DMS 273 treated with DMSO at 0.1 percent for 48 hours (cell line): ENCODE measurements around the gene ZNF296.
A peak's percentile ranks its signal among the peaks of the same experiment; 100 is the strongest.
"Not testable (repeated sequence)": the region's sequence is repeated elsewhere in the genome, so short reads cannot be mapped to it uniquely, and the experiment has no call there.

ENCODE experiments used
- DNase-seq: peaks from one replicate; lab custom pipeline; 2025; lab: John Stamatoyannopoulos, UW

ZNF296 gene

GRCh38 chr19:45076029-45076850 is at the start of gene ZNF296:
Gene ZNF296, minus strand, starts transcription at chr19:45076478. Its CDS starts 105 bp downstream, at chr19:45076373.
- DNase-seq = peak; percentile 34

DNA sequence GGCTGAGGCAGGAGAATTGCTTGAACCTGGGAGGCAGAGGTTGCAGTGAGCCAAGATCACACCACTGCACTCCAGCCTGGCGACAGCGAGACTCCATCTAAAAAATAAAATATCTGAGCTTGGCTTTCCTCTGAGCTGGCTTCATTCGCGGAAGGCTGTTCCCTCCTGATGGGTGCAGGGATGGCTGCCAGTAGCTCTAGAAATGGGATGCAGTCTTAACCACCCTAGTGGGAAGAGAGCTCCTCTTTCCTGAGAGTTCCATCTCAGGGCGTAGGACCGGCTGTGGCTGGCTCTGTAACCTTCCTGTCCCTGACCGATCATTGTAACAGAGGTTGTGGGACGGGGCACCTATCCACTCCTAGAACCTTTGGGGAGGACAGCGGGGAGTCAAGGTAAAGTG is 49.1 kb upstream of the ZNF296 start:
- no peak for DNase-seq

DNA sequence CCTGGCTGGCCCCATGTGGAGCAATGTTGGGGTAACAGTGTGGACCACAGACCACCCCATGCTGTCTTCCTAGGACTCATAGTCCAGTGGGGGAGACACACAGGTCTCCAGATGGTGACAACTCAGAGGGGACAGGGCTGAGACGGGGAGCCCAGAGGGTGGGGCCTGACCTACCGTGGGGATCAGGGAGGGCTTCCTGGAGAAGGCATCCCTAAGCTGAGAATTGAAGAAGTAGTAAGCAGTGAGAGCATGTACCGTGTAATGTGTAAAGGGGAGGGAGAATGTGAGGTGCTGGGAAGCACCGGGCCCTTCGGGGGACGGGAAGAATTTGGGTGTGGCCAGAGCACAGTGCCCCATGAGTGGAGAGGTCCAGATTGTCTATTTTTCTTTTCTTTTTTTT is 47.7 kb upstream of the ZNF296 start:
- no peak for DNase-seq

DNA sequence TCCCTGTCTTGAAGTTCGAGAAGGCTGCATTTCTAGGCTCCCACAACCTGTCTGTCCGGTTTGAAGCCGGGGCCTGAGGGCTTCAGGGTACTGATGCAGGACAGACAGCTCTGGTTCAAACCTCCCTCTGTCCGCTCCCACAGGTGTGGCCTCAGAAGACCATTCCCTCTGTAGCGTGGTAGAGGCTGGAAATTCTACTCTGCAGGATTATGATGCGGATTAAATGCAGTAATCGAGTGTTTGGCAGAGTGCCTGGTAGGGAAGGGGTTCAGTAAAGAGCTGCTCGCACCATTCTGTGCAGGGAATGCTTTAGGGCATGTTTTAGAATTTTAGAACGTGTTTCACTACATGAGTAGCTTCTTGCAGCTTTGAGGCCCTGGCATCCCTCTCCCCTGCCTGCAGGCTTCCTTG is 47.2 kb upstream of the ZNF296 start:
- no peak for DNase-seq

GRCh38 chr19:45122832-45123231 is 46.6 kb upstream of the ZNF296 start:
- no peak for DNase-seq

- no peak for DNase-seq
These were observed 45.6 kb upstream of the ZNF296 start for GRCh38 chr19:45121827-45122345.

DNA sequence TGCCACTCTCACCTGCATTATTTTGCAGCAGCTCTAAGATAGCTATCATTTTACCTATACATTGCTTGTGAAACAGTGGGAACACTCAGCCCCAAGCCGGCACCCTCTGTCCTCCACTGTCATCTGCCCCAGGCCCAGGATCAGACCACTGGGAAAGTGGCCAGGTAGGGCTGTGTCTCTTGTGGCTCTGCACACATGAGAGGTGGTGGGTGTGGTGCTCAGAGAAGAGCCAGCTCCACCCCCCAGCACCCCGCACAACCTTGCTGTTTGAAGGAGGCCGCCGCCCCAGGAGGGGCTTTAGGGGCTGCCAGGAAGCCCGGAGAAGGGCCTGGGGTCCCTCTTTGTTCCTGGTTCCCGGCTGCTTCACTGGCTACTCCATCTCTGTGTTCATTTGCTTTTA is 43.3 kb upstream of the ZNF296 start:
- DNase-seq = no peak

- not testable (repeated sequence) for DNase-seq
These were observed 42.5 kb upstream of the ZNF296 start for GRCh38 chr19:45118591-45119355.

GRCh38 chr19:45118106-45118505 is 41.8 kb upstream of the ZNF296 start:
- DNase-seq = no peak

DNA sequence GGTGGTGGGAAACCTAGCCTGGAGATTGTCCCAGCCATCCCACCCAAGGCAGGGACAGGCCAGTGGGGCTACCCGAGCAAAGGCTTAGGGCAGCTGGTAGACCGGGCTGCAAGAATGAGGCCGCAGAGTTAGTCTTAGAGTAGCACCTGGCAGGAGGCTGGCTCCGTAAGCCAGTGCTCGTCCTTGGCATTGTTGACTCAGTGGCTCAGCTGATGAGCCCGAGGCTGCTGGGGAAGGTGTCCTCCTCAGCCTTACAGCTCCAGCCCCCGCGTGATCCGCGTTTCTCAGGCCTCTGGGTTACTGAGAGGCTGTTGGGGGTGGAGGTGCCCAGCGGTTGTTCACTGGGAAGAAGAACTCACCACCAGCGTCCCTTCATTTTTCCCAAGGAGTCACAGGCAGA is 41.4 kb upstream of the ZNF296 start:
- no peak for DNase-seq

DNA sequence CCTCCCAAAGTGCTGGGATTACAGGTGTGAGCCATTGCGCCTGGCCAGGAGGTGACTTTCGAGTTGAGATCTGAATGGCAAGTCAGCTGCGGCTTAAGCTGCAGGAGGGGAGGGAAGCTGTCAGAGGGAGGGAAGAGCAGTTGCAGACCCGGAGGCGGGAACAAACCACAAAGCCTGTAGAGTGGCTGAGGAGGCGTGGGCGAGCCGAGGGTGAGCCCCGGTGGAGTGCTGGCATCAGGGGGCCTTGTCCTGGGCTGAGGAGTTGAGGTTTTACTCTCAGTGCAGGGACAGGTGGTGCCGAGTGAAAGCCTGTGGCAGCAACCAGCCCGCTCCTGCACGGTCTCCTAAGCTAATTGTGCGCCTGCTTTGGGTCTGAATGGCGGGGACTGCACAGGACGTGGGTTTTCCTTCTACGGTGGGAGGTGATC is 40.9 kb upstream of the ZNF296 start:
- peak; percentile 24 for DNase-seq

GRCh38 chr19:45115809-45116615 is 39.7 kb upstream of the ZNF296 start:
- DNase-seq = peak; percentile 91

DNA sequence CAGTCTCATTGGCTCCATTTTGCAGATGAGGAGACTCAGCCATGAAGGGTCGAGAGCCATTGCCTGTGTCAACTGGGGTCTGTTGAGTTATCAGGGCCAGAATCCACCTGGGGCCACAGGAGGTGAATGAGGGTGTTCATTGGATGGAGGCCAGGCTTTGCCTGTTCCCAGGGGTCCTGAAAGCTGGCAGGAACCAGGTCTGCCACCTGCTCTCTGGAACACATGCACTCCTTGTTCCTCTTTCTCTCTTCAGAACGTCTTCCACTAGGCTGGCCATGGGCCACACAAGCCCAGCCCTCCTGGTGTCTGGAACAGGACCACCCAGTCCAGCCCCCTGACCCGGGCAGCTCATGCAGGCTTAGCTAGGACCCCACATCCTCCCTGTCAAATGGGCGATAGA is 37.8 kb upstream of the ZNF296 start:
- no peak for DNase-seq

GRCh38 chr19:45113628-45114027 is 37.4 kb upstream of the ZNF296 start:
- DNase-seq = no peak

DNA sequence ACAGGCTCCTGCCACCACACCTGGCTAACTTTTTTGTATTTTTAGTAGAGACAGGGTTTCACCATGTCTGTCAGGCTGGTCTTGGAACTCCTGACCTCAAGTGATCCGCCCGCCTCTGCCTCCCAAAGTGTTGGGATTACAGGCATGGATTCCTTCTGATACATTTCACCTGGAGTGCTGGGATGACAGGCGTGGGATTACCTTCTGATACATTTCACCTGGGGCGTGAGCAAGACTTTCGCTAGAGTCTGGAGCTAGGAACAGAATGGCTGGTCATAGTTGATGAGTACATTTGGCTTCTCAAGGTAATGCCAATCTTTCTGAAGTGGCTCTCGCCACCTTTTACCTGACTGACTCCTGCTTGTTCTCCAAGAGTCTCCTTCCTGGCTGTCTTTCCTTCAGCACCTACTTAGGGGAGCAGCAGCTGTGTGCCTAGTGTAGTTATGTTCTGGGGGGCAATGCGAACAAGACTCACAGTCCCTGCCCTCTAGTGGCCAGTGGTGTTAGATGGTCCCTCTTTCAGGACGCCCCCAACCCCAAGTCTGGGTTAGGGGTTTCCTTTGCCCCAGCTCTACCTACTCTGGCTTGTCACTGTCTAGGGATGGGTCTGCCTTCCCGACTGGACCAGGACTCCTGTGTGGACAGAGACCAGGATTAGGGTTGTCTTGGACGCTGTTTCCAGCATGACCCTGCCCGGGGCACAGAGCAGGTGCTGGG is 36.0 kb upstream of the ZNF296 start:
- DNase-seq = no peak

GRCh38 chr19:45110851-45111266 is 34.6 kb upstream of the ZNF296 start:
- no peak for DNase-seq

- DNase-seq = no peak
These were observed 31.4 kb upstream of the ZNF296 start for GRCh38 chr19:45107621-45108150.

DNA sequence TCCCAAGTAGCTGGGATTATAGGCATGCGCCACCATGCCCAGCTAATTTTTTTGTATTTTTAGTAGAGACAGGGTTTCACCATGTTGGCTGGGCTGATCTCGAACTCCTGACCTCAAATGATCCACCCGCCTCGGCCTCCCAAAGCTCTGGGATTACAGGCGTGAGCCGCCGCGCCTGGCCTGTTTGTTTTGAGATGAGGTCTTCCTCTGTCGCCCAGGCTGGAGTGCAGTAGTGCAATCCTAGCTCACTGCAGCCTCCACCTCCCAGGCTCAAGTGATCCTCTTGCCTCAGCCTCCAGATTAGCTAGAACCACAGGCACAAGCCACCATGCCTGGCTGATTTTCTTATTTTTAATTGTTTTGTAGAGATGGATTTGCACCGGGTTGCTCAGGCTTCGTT is 30.1 kb upstream of the ZNF296 start:
- not testable (repeated sequence) for DNase-seq

GRCh38 chr19:45104658-45105349 is 28.5 kb upstream of the ZNF296 start:
- no peak for DNase-seq

GRCh38 chr19:45103508-45104319 is 27.4 kb upstream of the ZNF296 start:
- DNase-seq = no peak
